HL-60/S4 (cell line): ENCODE data around the gene SLC22A6.
"Not testable (repeated sequence)": the region's sequence is repeated elsewhere in the genome, so short reads cannot be mapped to it uniquely, and the experiment has no call there.

Experiments
- in situ Hi-C: fragments of 300-500 bp; cut with MboI; formaldehyde crosslinking; loops from 2 replicates; pipeline ENCODE4 v1.14.3; 2022; ENCODE audit warnings: low sequenced_read_pairs

The SLC22A6 gene

GRCh38 chr11:62988276-62988675 lies 3.5 kb upstream of the SLC22A6 start:
- in situ Hi-C loops: no loop called here

- in situ Hi-C loops: no loop called here
These were observed 429 bp upstream of the SLC22A6 start for GRCh38 chr11:62985041-62985750.

GRCh38 chr11:62983536-62984199 lies 1.1 kb downstream of the SLC22A6 start:
- in situ Hi-C loops: no loop called here

GRCh38 chr11:62981743-62982142 lies 3.0 kb downstream of the SLC22A6 start:
- in situ Hi-C loops: no loop called here

GRCh38 chr11:62980133-62980760 lies 4.5 kb downstream of the SLC22A6 start:
- in situ Hi-C loops: no loop called here

- in situ Hi-C loops: no loop called here
These were observed 8.7 kb downstream of the SLC22A6 start for GRCh38 chr11:62976109-62976508.

GRCh38 chr11:62974848-62975522 lies 9.8 kb downstream of the SLC22A6 start:
- in situ Hi-C loops: no loop called here

- in situ Hi-C loops: no loop called here
These were observed 19.2 kb downstream of the SLC22A6 start for GRCh38 chr11:62965574-62965973.

GRCh38 chr11:62962391-62962790 lies 22.4 kb downstream of the SLC22A6 start:
- in situ Hi-C loops: no loop called here

GRCh38 chr11:62961017-62961570 lies 23.7 kb downstream of the SLC22A6 start:
- in situ Hi-C loops: no loop called here

- in situ Hi-C loops: no loop called here
These were observed 25.3 kb downstream of the SLC22A6 start for GRCh38 chr11:62959422-62959980.

- in situ Hi-C loops: no loop called here
These were observed 26.0 kb downstream of the SLC22A6 start for GRCh38 chr11:62958547-62959421.

GRCh38 chr11:62957147-62957546 lies 27.6 kb downstream of the SLC22A6 start:
- in situ Hi-C loops: no loop called here

GRCh38 chr11:62954478-62954877 lies 30.3 kb downstream of the SLC22A6 start:
- in situ Hi-C loops: no loop called here

GRCh38 chr11:62953811-62954210 lies 31.0 kb downstream of the SLC22A6 start:
- in situ Hi-C loops: no loop called here

GRCh38 chr11:62948765-62949320 lies 35.9 kb downstream of the SLC22A6 start:
- in situ Hi-C loops: no loop called here

GRCh38 chr11:62945538-62945937 lies 39.2 kb downstream of the SLC22A6 start:
- in situ Hi-C loops: not testable (repeated sequence)

GRCh38 chr11:62937528-62937927 lies 47.2 kb downstream of the SLC22A6 start:
- in situ Hi-C loops: not testable (repeated sequence)

GRCh38 chr11:62934496-62934785 lies 50.3 kb downstream of the SLC22A6 start:
- in situ Hi-C loops: no loop called here
